Uterus (tissue), 2 donors: ENCODE results near the gene FKRP.

Source experiments
- CTCF ChIP-seq, 4 experiments: fragments of 200-600 bp in 2 of 4; fragments of 450-650 bp in 2 of 4; sonication (generic) in 2 of 4; IDR thresholded peaks; one replicate each; pipeline ENCODE4 v1.5.1; 2016 to 2019; ENCODE audit warnings: antibody characterized with exemption in 4 of 4, mild to moderate bottlenecking in 2 of 4, moderate library complexity in 1 of 4
- POLR2A ChIP-seq, 2 donors: fragments of 450-650 bp; IDR thresholded peaks; one replicate each; pipeline ENCODE4 v1.6.1; 2016; ENCODE audit warnings: antibody characterized with exemption in 2 of 2, mild to moderate bottlenecking in 1 of 2, moderate library complexity in 1 of 2

GRCh38 chr19:46803555-46803954 is 57.7 kb downstream of the FKRP start:
- TF ChIP-seq POLR2A (IDR thresholded peaks at IDR 0.05) = no peak
- TF ChIP-seq CTCF (IDR thresholded peaks at IDR 0.05) = no peak
